ENCODE results near the gene WRAP73. TPM values are rescaled to one million over a fixed set of nuclear protein-coding genes. Genes with fewer than 3 reads are reported as not detected.

The WRAP73 gene
- total RNA-seq, 1 donor from 2014 or later, result 38.6 TPM

DNA sequence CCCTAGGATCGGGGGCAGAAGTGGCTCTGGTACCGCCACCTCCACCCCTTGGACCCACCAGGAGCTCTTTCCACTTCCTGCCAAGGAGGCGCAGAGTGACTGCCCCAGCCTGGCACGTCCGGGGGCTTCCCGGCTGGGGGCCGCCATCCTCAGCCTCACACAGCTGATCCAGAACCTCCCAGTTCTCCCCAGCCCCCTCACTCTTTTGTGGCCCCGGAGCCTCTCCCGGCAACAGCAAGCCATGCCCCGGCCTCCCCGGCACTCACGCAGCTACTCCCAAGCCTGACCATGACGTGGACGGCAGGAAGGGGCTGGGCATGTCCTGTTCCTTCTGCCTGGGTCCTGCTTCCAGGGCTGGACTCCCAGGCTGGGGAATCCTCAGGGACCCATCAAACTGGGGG, 19.5 kb upstream of the WRAP73 start:
- intact Hi-C loops (cut with micrococcal nuclease), result no loop called here

DNA sequence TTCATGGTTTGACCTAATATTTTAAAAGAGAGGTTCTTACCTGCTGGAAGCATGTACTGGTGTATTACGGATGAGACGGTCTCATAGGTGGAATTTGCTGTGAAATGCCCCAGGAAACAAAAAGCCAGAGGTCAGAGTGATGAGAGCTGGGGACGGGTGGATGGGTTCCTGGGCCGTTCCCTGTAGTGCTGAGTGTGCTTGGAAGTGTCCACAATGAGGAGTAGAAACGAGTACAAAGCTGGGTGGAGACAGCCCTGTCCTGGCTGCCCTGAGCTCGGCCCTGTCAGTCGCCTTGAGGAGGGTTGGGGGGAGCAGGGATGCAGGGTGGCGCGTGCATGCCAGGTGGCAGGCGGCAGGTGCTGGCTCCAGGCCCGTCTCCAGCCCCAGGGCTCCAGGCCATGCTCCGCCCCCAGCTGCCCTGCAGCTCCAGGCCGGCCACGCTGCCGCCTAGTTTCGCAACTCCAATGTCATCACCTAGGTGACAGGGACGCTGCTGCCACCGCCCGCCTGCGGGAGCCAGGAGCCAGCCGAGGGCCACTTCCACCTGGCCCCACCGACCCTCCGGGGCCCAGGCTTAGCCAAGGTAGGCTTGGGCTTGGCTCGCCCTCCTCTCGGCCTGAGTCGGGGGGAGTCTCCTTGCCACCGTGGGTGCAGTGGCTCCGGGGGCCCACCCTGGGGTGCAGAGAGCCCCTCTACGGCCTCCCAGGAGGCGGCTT, 18.8 kb upstream of the WRAP73 start:
- intact Hi-C loops (cut with micrococcal nuclease), result no loop called here

GRCh38 chr1:3668148-3668547, 18.2 kb upstream of the WRAP73 start:
- intact Hi-C loops (cut with micrococcal nuclease), result no loop called here

- intact Hi-C loops (cut with micrococcal nuclease), result no loop called here
Measured at GRCh38 chr1:3664700-3665375, 14.9 kb upstream of the WRAP73 start.

GRCh38 chr1:3663999-3664699, 14.2 kb upstream of the WRAP73 start:
- intact Hi-C loops (cut with micrococcal nuclease), result no loop called here

DNA sequence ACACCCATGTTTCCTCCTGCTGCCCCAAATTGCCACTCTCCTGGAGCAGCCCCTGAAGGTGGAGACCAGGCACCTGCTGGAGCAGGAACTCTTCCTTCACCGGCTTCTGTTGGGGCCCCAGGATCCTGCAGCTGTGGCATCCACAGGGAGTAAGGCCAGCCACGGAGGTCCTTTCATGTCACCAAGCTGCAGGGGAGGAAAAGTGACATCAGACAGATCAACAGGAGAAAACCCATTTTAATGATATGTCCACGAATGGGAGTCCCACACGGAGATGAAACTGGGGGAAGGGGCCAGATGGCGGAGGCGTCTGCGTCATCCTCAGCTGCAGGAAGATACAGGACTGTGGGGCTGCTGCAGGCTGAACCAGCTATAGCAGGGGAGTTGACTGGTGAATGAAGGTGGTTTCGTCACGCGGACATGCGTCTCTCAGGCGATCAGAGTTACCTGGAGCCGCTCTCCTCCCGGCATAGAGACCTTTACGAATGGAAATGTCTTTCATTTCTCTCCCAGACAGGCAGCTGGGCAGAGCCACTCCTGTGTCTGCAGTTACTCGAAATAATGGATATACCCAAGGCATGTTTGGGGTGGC, 12.3 kb upstream of the WRAP73 start:
- intact Hi-C loops (cut with micrococcal nuclease), result no loop called here

- intact Hi-C loops (cut with micrococcal nuclease), result no loop called here
Measured at GRCh38 chr1:3661631-3662030, 11.7 kb upstream of the WRAP73 start.

- intact Hi-C loops (cut with micrococcal nuclease), result no loop called here
Measured at GRCh38 chr1:3660704-3661103, 10.8 kb upstream of the WRAP73 start.

- intact Hi-C loops (cut with micrococcal nuclease), result loop anchor here (10.0 kb wide), 1 partner anchor 116 kb away; the partner anchor contains the start of gene SMIM1
Measured at GRCh38 chr1:3659093-3659492, 9.2 kb upstream of the WRAP73 start.

DNA sequence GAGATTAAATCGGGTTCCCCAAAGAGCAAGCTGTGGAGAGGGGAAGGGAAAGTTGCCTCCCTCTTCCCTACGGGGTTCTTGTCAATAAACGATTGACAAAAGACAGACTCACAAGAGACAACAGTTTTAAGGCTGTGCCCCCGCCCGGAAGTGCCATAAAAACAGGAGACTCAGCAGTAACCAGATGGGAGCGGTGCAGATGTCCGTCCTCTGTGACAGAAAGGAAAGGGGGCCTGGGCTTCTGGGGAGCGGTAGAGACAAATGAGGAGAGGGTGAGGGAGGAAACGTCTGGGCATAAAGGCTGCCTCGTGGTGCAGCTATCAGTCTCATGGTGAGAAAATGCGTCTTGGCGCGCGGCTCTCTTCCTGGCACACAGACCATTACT, 8.3 kb upstream of the WRAP73 start:
- intact Hi-C loops (cut with micrococcal nuclease), result loop anchor here (10.0 kb wide), 1 partner anchor 117 kb away; the partner anchor contains the start of gene SMIM1

- intact Hi-C loops (cut with micrococcal nuclease), result loop anchor here (10.0 kb wide), 1 partner anchor 117 kb away; the partner anchor contains the start of gene SMIM1
Measured at GRCh38 chr1:3657578-3658230, 7.8 kb upstream of the WRAP73 start.

DNA sequence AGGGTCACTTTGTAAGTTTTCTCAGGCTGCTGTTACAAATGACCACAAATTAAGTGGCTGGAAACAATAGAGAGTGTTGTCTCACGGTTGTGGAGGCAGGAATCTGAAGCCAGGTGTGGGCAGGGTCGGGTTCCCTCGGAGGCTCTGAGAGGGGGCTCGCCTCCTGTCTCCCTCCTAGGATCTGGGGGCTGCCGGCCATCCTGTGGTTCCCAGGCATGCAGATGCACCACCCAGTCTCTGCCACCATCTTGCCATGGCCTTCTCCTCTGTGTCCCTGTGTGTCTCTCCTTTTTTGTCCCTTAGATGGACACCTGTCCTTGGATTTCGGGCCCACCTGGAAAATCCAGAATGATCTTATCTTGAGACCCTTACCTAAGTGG, 7.2 kb upstream of the WRAP73 start:
- intact Hi-C loops (cut with micrococcal nuclease), result loop anchor here (10.0 kb wide), 1 partner anchor 118 kb away; the partner anchor contains the start of gene SMIM1

DNA sequence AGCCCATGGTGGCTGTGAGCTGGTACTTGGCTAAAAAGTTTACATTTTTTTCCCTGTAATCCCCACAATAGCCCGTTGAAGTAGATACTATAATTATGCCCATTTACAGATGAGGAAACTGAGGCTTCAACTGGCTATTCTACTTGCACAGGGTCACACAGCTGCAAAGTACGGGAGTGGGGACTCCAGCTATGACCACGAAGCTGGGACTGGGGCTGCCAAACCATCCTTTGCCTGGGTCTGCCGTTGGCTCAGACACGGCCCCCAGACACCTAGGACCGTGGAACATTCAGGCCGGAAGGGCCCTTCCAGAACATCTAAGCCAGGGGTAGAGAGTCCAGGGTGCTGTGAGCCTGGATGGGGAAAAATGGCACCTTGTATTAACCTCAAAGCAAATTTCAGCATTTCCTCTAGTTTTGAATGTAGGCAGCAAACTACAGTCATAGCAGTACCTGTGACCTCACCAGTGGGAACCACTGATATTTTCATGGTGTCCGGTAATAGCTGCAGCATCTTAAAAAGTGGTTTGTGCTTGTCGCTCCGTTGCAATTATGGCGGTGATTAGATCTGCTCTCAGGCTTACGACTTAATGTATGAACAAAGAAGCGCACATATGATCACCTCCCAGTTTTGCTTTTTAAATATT, 6.7 kb upstream of the WRAP73 start:
- intact Hi-C loops (cut with micrococcal nuclease), result loop anchor here (10.0 kb wide), 1 partner anchor 118 kb away; the partner anchor contains the start of gene SMIM1

DNA sequence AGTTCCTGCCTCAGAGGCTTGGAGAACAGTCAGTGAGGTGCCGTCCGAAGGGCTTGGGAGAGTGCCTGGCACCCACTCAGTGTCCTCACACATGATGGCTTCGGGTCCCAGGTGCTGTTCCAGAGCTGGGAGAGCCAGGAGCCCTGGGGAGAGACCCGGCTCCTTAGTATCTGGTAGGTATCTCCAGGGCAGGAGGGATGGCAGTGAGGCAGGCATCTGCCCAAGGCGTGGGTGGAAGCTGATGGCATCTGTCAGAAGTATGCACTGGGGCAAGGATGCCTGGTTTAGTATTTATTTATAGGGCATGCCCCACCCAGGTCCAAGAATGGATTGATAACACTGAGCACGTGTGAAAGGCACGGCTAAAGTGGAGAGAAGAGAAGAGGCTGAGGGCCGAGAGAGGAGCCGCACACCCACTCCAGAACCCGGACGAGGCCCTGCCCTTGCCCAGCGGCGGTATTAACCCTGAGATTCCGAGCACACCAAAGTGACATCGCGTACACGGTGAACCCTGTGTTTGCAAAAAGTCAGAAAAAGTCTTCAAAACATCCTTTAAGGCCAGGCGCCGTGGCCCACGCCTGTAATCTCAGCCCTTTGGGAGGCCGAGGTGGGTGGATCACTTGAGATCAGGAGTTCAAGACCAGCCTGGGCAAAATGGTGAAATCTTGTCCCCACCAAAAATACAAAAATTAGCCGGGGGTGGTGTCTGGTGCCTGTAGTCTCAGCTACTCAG, 4.8 kb upstream of the WRAP73 start:
- intact Hi-C loops (cut with micrococcal nuclease), result loop anchor here (10.0 kb wide), 1 partner anchor 120 kb away; the partner anchor contains the start of gene SMIM1

GRCh38 chr1:3653286-3653618, 3.3 kb upstream of the WRAP73 start:
- intact Hi-C loops (cut with micrococcal nuclease), result loop anchor here (10.0 kb wide), 1 partner anchor 122 kb away; the partner anchor contains the start of gene SMIM1

DNA sequence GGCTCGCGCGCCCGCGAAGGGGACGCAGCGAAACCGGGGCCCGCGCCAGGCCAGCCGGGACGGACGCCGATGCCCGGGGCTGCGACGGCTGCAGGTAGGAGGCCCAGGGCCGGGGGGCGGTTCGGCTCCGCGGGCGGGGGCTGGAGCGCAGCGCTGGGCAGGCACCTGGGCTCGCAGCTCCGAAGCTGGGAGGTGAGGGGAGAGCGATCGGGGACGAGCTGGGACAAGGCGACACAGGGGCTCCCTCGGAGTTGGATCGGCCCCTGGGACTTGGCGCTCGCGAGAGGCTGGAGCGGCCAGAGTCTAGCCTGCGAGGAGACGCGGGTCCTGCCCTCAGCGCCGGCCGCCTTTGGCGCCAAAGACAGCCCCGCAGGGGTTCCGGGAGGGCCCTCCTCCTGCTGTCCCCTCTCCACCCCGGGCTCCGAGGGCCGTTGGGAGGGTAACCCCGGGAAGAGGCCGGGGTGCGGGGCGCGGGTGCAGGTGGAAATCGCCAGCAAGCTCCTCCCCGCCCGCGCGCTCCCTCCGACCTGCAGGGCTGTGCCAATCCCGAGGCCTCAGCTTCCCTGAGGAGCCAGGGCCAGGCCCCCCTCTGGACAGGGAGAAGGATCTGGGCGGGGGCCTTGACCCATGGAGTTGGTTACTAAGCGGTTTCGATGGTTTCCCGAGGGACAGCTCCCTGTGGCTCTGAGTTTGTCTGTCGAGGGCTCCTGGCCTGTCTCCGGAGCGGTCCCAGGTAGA, 2.8 kb upstream of the WRAP73 start:
- intact Hi-C loops (cut with micrococcal nuclease), result loop anchor here (10.0 kb wide), 1 partner anchor 122 kb away; the partner anchor contains the start of gene SMIM1

DNA sequence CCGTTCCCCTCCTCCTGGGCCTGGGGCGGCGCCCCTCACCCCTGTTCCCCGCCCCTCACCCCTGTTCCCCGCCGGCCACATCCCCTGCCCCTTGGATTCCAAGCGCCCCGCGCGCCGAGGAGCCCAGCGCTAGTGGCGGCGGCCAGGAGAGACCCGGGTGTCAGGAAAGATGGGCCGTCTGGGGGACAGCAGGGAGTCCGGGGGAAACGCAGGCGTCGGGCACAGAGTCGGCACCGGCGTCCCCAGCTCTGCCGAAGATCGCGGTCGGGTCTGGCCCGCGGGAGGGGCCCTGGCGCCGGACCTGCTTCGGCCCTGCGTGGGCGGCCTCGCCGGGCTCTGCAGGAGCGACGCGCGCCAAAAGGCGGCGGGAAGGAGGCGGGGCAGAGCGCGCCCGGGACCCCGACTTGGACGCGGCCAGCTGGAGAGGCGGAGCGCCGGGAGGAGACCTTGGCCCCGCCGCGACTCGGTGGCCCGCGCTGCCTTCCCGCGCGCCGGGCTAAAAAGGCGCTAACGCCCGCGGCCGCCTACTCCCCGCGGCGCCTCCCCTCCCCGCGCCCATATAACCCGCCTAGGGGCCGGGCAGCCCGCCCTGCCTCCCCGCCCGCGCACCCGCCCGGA, 2.1 kb upstream of the WRAP73 start, which contains the start of gene TP73:
TP73 (plus strand) TSS at position 587 of the 618 bp plus-strand sequence. CDS start 29,850 bp downstream, outside the sequence.
- intact Hi-C loops (cut with micrococcal nuclease), result loop anchor here (10.0 kb wide), 1 partner anchor 123 kb away; the partner anchor contains the start of gene SMIM1
